B cell (primary cell): ENCODE measurements around the gene GAMT.

Experiments
- CTCF ChIP-seq: fragments of 200-600 bp; IDR thresholded peaks from one replicate; pipeline ENCODE4 v1.8.0; 2022; ENCODE audit warnings: antibody characterized with exemption, mild to moderate bottlenecking
- EZH2 ChIP-seq: IDR thresholded peaks from 2 replicates; pipeline ENCODE4 v1.6.1; 2012; ENCODE audit warnings: borderline replicate concordance, low read depth, mild to moderate bottlenecking, moderate library complexity, low read length; ENCODE audit not compliant: insufficient read depth, poor library complexity, severe bottlenecking

GRCh38 chr19:1421958-1422305 lies 20.6 kb upstream of the GAMT start:
- TF ChIP-seq CTCF = no peak
- no peak for TF ChIP-seq EZH2
